Keratinocyte (primary cell): Measurements from ENCODE around the gene STAC. TPM values are rescaled to one million over a fixed set of nuclear protein-coding genes. Genes with fewer than 3 reads are reported as not detected.

Experiments
- DNase-seq: peaks from one replicate; pipeline ENCODE4 v3.0.0-alpha.2; 2011; ENCODE audit warnings: low read depth, missing footprints, low spot score
- FAIRE-seq: peaks from 2 replicates; lab custom pipeline; 2011; peaks lifted over from hg19 to GRCh38; lab: Jason Lieb, UNC
- H2AFZ ChIP-seq: 2 replicates; pipeline ENCODE4 v1.6.0; 2012; ENCODE audit warnings: low read length, control low read depth, inconsistent platforms; ENCODE audit not compliant: control insufficient read depth
- H3K27ac ChIP-seq: 2 replicates; pipeline ENCODE4 v1.5.1; 2011; ENCODE audit warnings: low read length; ENCODE audit not compliant: control insufficient read depth, insufficient read depth
- H3K27me3 ChIP-seq: 3 replicates; pipeline ENCODE4 v1.6.0; 2011; ENCODE audit warnings: low read length; ENCODE audit not compliant: control insufficient read depth, insufficient read depth; ENCODE audit errors: extremely low read depth
- H3K36me3 ChIP-seq, 2 experiments: 2 replicates in 1 of 2; 3 replicates in 1 of 2; pipeline ENCODE4 v1.5.1; 2011; ENCODE audit warnings: low read length in 2 of 2, mild to moderate bottlenecking in 1 of 2; ENCODE audit not compliant: control insufficient read depth in 2 of 2, insufficient read depth in 2 of 2; ENCODE audit errors: extremely low read depth in 1 of 2
- H3K4me1 ChIP-seq: 3 replicates; pipeline ENCODE4 v1.5.1; 2011; ENCODE audit warnings: low read length; ENCODE audit not compliant: control insufficient read depth, insufficient read depth; ENCODE audit errors: extremely low read depth
- H3K4me2 ChIP-seq: 3 replicates; pipeline ENCODE4 v1.6.0; 2011; ENCODE audit warnings: low read depth, low read length; ENCODE audit not compliant: control insufficient read depth, insufficient read depth; ENCODE audit errors: extremely low read depth
- H3K4me3 ChIP-seq, 3 experiments: fragments of 200-600 bp in 1 of 3; sonication (generic) in 1 of 3; 2 replicates in 2 of 3; 3 replicates in 1 of 3; pipeline ENCODE4 v1.5.1; 2011 to 2016; ENCODE audit warnings: low read length in 3 of 3, mild to moderate bottlenecking in 3 of 3, control low read depth in 2 of 3, inconsistent platforms in 1 of 3, low read depth in 1 of 3, mixed read lengths in 1 of 3, mixed run types in 1 of 3, moderate library complexity in 1 of 3; ENCODE audit not compliant: control insufficient read depth in 2 of 3, insufficient read depth in 2 of 3; ENCODE audit errors: extremely low read depth in 1 of 3
- H3K79me2 ChIP-seq: 2 replicates; pipeline ENCODE4 v1.6.0; 2012; ENCODE audit warnings: low read length; ENCODE audit not compliant: control insufficient read depth, insufficient read depth
- H3K9ac ChIP-seq: 3 replicates; pipeline ENCODE4 v1.6.0; 2011; ENCODE audit warnings: low read length; ENCODE audit not compliant: control insufficient read depth, insufficient read depth; ENCODE audit errors: extremely low read depth
- H3K9me1 ChIP-seq: 3 replicates; pipeline ENCODE4 v1.6.0; 2011; ENCODE audit warnings: low read length; ENCODE audit not compliant: control insufficient read depth, insufficient read depth; ENCODE audit errors: extremely low read depth
- H3K9me3 ChIP-seq: 2 replicates; pipeline ENCODE4 v1.5.1; 2012; ENCODE audit warnings: low read depth, low read length; ENCODE audit not compliant: control insufficient read depth
- H4K20me1 ChIP-seq: 3 replicates; pipeline ENCODE4 v1.6.0; 2011; ENCODE audit warnings: low read length; ENCODE audit not compliant: control insufficient read depth, insufficient read depth; ENCODE audit errors: extremely low read depth
- CTCF ChIP-seq, 3 experiments: IDR thresholded peaks in 1 of 3; conservative IDR thresholded peaks in 1 of 3; optimal IDR thresholded peaks in 1 of 3; 2 replicates in 2 of 3; 3 replicates in 1 of 3; pipeline versions ENCODE3 to v1.5.1; 2011; ENCODE audit warnings: low read length in 3 of 3, mild to moderate bottlenecking in 3 of 3, moderate library complexity in 2 of 3, control low read depth in 1 of 3, inconsistent platforms in 1 of 3; ENCODE audit not compliant: insufficient read depth in 2 of 3; ENCODE audit errors: extremely low read depth in 1 of 3
- EZH2 ChIP-seq: IDR thresholded peaks from one replicate; pipeline ENCODE4 v1.6.1; 2012; ENCODE audit warnings: inconsistent platforms, mild to moderate bottlenecking, low read length, moderate library complexity
- dilution Hi-C: fragments of 300-500 bp; cut with MboI; formaldehyde crosslinking; loops from one replicate; pipeline ENCODE4 v1.7.0; 2020; ENCODE audit warnings: low sequenced_read_pairs; ENCODE audit not compliant: extremely low pct_ligation_motif_present
- polyA plus RNA-seq, 5 experiments: library from polyadenylated mRNA; depleted of rRNA in 3 of 5; stranded (reverse) in 3 of 5; stranded (forward) in 1 of 5; unstranded in 1 of 5; fragments of >200 nt; gene quantifications; 1 replicate in 1 of 5; 2 replicates in 3 of 5; 3 replicates in 1 of 5; pipeline versions ENCODE4 v1.2.1 to v1.2.3, GENCODE V29; 2011 to 2012; ENCODE audit warnings: missing spikeins in 2 of 5, low read depth in 1 of 5, low replicate concordance in 1 of 5

STAC gene
- polyA plus RNA-seq, 1 donor (not counting 4 experiments of a cell fraction or from before 2014, with no cell fraction given) = 7.9 TPM

GRCh38 chr3:36484386-36484785 is 104.1 kb downstream of the STAC start:
- FAIRE-seq = no peak
- dilution Hi-C loops = no loop called here
- Histone ChIP-seq H3K27ac (no peak overlapping the region), H4K20me1 (no peaks in the 10 kb centered on the region), H3K9ac (no peak overlapping the region), H3K9me3 (no peaks in the 10 kb centered on the region), H3K36me3 (peaks cover 0 to 2% of the 10 kb centered on the region in 2 experiments), H3K4me2 (no peak overlapping the region), H3K4me1 (no peaks in the 10 kb centered on the region), H3K79me2 (no peaks in the 10 kb centered on the region), H3K4me3 (no peak overlapping the region), H2AFZ (no peak overlapping the region), H3K27me3 (no peaks in the 10 kb centered on the region), H3K9me1 (no peaks in the 10 kb centered on the region)
- TF ChIP-seq CTCF (optimal IDR thresholded peaks at IDR 0.05 in 1 of 3, IDR thresholded peaks at IDR 0.05 in 1 of 3, conservative IDR thresholded peaks at IDR 0.05 in 1 of 3; ENCODE audit: extremely low read depth in 1 of 3, insufficient read depth in 2 of 3, low read length in 3 of 3) (no peak), EZH2 (no peak)
- DNase-seq = no peak

DNA sequence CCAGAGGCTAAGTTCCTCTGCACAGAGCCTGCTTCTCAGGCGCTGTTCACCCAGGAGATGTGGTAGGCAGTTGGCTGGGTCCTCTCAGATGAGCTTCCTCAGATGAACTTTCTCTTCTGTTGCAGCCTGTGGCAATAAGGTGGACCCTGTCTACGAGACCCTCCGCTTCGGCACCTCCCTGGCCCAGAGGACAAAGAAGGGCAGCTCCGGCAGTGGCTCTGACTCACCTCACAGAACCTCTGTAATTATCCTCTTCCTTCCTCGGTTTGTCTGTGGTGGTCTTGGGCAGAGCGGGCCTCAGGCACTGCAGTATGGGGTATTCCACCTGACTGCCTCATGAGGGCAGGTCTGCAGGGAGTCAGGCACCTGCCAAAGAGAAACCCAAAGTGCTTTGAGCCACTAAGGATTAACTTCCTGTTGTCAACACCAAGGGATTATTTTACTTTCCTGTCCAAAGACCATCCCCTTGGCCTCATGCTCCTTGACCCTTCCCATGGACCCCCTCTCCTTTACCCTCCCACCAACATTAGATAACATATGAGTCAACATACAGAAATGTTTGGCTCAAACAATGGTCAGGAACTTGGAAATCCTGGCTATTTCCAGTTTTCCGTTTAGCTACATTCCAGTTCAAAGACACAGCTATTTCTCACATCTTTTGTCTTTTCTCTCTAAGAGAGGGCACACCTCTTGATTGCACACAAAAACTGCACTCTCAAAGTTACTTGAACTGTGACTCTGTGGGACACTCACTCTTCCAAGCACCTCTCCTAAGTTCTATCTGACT is 105.9 kb downstream of the STAC start:
- Histone ChIP-seq H3K4me3 (no peak overlapping the region), H3K79me2 (no peaks in the 10 kb centered on the region), H3K9ac (no peak overlapping the region), H3K9me1 (no peaks in the 10 kb centered on the region), H2AFZ (no peak overlapping the region), H3K9me3 (no peaks in the 10 kb centered on the region), H3K4me2 (no peak overlapping the region), H3K27ac (no peak overlapping the region), H3K4me1 (no peaks in the 10 kb centered on the region), H3K27me3 (no peaks in the 10 kb centered on the region), H4K20me1 (no peaks in the 10 kb centered on the region), H3K36me3 (peaks cover 0 to 2% of the 10 kb centered on the region in 2 experiments)
- TF ChIP-seq EZH2 (no peak), CTCF (optimal IDR thresholded peaks at IDR 0.05 in 1 of 3, IDR thresholded peaks at IDR 0.05 in 1 of 3, conservative IDR thresholded peaks at IDR 0.05 in 1 of 3; ENCODE audit: extremely low read depth in 1 of 3, insufficient read depth in 2 of 3, low read length in 3 of 3) (no peak)
- no peak for DNase-seq
- no peak for FAIRE-seq
- dilution Hi-C loops = no loop called here
